ENCODE results near the gene RANBP10. TPM values are rescaled to one million over a fixed set of nuclear protein-coding genes. Genes with fewer than 3 reads are reported as not detected.

The RANBP10 gene
- total and polyA plus RNA-seq, 2 experiments from 2014 or later = 8.0 to 13.6 TPM

- Histone ChIP-seq H3K36me3 (no peaks in the 10 kb centered on the region), H3K4me3 (peak within 1 kb of the TSS; percentile 72), H3K4me1 (ENCODE audit: low read depth) (peaks cover 33% of the 10 kb centered on the region), H3K27ac (peak within 1 kb of the TSS; percentile 96), H3K9me3 (ENCODE audit: low read depth) (no peaks in the 10 kb centered on the region), H3K27me3 (no peaks in the 10 kb centered on the region)
- peak; percentile 97 to 98 for DNase-seq (ENCODE audit: low read depth in 1 of 2, low spot score in 1 of 2)
- TF ChIP-seq, protein P1, sequence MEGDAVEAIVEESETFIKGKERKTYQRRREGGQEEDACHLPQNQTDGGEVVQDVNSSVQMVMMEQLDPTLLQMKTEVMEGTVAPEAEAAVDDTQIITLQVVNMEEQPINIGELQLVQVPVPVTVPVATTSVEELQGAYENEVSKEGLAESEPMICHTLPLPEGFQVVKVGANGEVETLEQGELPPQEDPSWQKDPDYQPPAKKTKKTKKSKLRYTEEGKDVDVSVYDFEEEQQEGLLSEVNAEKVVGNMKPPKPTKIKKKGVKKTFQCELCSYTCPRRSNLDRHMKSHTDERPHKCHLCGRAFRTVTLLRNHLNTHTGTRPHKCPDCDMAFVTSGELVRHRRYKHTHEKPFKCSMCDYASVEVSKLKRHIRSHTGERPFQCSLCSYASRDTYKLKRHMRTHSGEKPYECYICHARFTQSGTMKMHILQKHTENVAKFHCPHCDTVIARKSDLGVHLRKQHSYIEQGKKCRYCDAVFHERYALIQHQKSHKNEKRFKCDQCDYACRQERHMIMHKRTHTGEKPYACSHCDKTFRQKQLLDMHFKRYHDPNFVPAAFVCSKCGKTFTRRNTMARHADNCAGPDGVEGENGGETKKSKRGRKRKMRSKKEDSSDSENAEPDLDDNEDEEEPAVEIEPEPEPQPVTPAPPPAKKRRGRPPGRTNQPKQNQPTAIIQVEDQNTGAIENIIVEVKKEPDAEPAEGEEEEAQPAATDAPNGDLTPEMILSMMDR (IDR thresholded peaks at IDR 0.05; ENCODE audit: low read depth, low read length) = no peak
Measured at GRCh38 chr16:67846320-67847063, 40.1 kb upstream of the RANBP10 start, which contains the start of gene NUTF2. Gene NUTF2 (plus strand): TSS chr16:67846933. CDS start chr16:67865131, 18,198 bp downstream.

DNA sequence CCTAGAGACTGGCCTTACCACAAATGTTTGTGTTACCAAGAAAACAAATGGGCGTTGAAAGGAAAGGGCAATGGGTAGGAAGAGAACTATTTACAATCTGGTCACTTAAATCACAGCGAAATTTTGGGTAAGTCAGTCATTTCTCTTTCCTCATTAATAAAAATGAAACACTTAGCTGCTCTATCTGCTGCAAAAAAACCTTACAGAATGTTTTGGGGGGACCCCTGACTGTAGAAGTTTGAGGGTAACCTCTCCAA lies 39.6 kb upstream of the RANBP10 start:
- TF ChIP-seq, protein P1 (IDR thresholded peaks at IDR 0.05; ENCODE audit: low read depth, low read length) = no peak
- no peaks in the 10 kb centered on the region for H3K36me3 ChIP-seq
- H3K27ac ChIP-seq = peak overlapping the region; percentile 96
- DNase-seq (ENCODE audit: low read depth in 1 of 2, low spot score in 1 of 2) = no peak
- peak overlapping the region; percentile 72 for H3K4me3 ChIP-seq
- H3K27me3 ChIP-seq = no peaks in the 10 kb centered on the region
- peaks cover 33% of the 10 kb centered on the region for H3K4me1 ChIP-seq (ENCODE audit: low read depth)
- H3K9me3 ChIP-seq (ENCODE audit: low read depth) = no peaks in the 10 kb centered on the region

DNA sequence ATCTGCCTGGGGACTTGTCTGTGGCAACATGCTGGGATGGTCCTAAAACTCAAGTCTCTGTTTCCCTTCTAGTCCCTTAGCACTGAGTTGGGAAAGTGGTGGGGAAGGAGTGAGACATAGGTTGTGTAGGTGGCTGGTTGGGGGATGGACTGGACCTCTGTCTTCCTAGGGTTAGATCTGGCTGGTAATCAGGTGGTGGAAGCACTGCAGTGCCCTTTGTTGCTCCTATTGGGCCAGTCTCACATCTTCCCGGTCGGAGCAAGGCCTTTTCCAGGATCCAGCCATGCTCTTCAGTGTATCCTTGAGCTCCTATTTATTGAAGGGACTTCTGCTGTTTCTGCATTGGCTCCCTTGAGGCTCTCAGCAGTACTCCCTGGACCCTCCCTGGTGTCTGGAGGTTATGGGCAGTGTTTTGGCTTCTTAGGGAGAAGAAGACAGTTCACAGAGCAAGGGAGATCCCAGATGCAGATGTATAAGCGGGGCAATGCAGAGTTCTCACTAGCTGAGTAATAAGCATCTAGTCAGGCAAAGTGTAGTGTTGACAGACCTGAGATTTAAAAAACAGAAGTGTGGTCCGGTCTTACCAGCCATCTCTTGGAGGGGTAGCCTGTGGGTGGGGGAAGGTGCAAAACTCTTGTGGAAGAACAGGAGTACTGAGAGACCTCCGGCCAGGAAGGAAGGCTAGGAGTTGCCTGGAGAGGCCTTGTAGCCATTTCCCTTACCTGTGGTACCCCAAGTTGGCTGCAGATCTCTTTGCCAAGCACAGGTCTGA lies 39.1 kb upstream of the RANBP10 start:
- Histone ChIP-seq H3K27me3 (no peaks in the 10 kb centered on the region), H3K27ac (peak overlapping the region; percentile 96), H3K4me1 (ENCODE audit: low read depth) (peaks cover 33% of the 10 kb centered on the region), H3K36me3 (no peaks in the 10 kb centered on the region), H3K4me3 (peak overlapping the region; percentile 72), H3K9me3 (ENCODE audit: low read depth) (no peaks in the 10 kb centered on the region)
- DNase-seq (ENCODE audit: low read depth in 1 of 2, low spot score in 1 of 2) = no peak
- TF ChIP-seq, protein P1 (IDR thresholded peaks at IDR 0.05; ENCODE audit: low read depth, low read length) = no peak

GRCh38 chr16:67844497-67844896 lies 38.1 kb upstream of the RANBP10 start:
- H3K27me3 ChIP-seq = no peaks in the 10 kb centered on the region
- H3K36me3 ChIP-seq = no peaks in the 10 kb centered on the region
- H3K4me1 ChIP-seq (ENCODE audit: low read depth) = peaks cover 33% of the 10 kb centered on the region
- no peak overlapping the region for H3K27ac ChIP-seq
- no peak overlapping the region for H3K4me3 ChIP-seq
- TF ChIP-seq, protein P1 (IDR thresholded peaks at IDR 0.05; ENCODE audit: low read depth, low read length) = no peak
- no peaks in the 10 kb centered on the region for H3K9me3 ChIP-seq (ENCODE audit: low read depth)
- no peak for DNase-seq (ENCODE audit: low read depth in 1 of 2, low spot score in 1 of 2)

DNA sequence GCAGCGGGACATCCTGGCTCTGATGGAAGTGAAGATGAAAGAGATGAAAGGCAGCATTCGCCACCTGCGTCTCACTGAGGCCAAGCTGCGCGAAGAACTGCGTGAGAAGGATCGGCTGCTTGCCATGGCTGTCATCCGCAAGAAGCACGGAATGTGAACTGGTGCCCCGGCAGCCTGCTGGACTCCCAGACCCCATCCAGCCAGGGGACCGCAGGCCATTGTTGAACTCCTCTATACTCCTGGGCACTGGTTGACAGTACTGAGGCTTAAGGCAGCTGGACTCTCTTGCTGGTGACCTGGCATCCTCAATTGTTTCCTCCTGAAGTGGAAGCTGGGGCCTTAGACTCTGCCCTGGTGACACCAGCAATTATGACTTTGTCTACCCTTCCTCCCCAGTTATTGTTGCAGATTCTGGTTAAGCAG lies 37.0 kb upstream of the RANBP10 start:
- TF ChIP-seq, protein P1 (IDR thresholded peaks at IDR 0.05; ENCODE audit: low read depth, low read length) = no peak
- no peaks in the 10 kb centered on the region for H3K27me3 ChIP-seq
- H3K4me3 ChIP-seq = peak overlapping the region; percentile 78
- peak in 1 of 2 donors; percentile 29 for DNase-seq (ENCODE audit: low read depth in 1 of 2, low spot score in 1 of 2)
- no peak overlapping the region for H3K27ac ChIP-seq
- H3K36me3 ChIP-seq = no peaks in the 10 kb centered on the region
- H3K4me1 ChIP-seq (ENCODE audit: low read depth) = peaks cover 33% of the 10 kb centered on the region
- H3K9me3 ChIP-seq (ENCODE audit: low read depth) = no peaks in the 10 kb centered on the region

All from cardiac muscle cell (in vitro differentiated cells and primary cell).